Measurements from ENCODE around the gene TTLL5. TPM values are rescaled to one million over a fixed set of nuclear protein-coding genes. Genes with fewer than 3 reads are reported as not detected.

Gene TTLL5
- total and polyA plus RNA-seq, 2 of the 13 experiments (the other 11 are each of a cell fraction or from before 2014, with no cell fraction given) = 11.8 to 18.8 TPM

DNA sequence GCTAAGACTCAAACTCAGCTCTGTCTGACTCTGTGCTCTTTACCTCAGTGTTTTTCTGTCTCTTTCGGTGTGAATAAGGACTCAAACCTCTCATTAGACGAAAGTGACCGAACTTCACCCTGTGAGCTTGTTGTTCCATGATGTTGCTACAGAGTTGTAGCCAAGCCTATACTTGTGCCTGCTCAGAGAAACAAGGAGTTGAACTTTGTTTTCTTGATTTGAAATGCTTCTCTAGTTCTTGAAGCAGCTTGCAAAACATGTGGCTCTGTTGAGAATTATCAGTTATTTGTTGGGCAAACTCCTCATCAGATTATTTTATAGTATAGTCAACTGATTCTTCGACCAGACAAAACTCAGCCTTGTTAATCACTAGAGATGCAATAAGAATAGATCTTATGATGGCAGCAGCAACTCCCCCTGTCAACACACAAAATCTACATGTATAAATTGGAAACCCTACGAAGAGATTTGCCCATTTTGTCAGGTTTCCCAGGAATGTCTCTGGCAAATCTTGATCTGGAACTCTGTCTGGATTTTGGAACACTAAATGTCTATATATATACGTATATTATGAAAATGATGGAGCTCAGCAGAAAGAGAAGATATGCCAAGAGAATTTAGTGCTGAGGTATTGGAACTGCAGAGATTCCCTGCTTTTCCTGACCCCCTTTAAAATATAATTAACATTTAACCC is 146.8 kb downstream of the TTLL5 start:
- H3K36me3 ChIP-seq (replicated peaks in 1 of 2; ENCODE audit: control insufficient read depth in 1 of 2, insufficient read depth in 2 of 2, low read length in 2 of 2) = peaks cover 5 to 20% of the 10 kb centered on the region in 2 experiments; a peak in 4 of 5 replicates
- no peaks in the 10 kb centered on the region for H4K20me1 ChIP-seq (ENCODE audit: insufficient read depth, low read length)
- ChIA-PET CTCF (ENCODE audit: low intra/inter-chr PET ratio, low total read pairs) (no interaction called here), POLR2A (no interaction called here)
- BruUV-seq (replicated peaks) = no TSS peak
- H3K9ac ChIP-seq (ENCODE audit: insufficient read depth, low read depth, low read length) = no peak overlapping the region
- no peaks in the 10 kb centered on the region for H3K79me2 ChIP-seq (ENCODE audit: insufficient read depth, low read length)
- H3K27ac ChIP-seq (ENCODE audit: extremely low read length, insufficient read depth, low read length) = no peak overlapping the region
- H3K9me3 ChIP-seq (ENCODE audit: low read length) = no peaks in the 10 kb centered on the region
- intact Hi-C loops (cut with micrococcal nuclease; ENCODE audit: unreplicated experiment) (no loop called here), in situ Hi-C loops (cut with HindIII; ENCODE audit: extremely low pct_ligation_motif_present, low pct_unique_long_range_greater_than_20kb) (no loop called here)
- no peak overlapping the region for H3K4me3 ChIP-seq (replicated peaks in 1 of 3; ENCODE audit: insufficient read depth in 1 of 3, low read depth in 2 of 3, low read length in 3 of 3)
- DNase-seq (ENCODE audit: low spot score) = no peak
- no peak for FAIRE-seq
- TF ChIP-seq, protein P1, sequence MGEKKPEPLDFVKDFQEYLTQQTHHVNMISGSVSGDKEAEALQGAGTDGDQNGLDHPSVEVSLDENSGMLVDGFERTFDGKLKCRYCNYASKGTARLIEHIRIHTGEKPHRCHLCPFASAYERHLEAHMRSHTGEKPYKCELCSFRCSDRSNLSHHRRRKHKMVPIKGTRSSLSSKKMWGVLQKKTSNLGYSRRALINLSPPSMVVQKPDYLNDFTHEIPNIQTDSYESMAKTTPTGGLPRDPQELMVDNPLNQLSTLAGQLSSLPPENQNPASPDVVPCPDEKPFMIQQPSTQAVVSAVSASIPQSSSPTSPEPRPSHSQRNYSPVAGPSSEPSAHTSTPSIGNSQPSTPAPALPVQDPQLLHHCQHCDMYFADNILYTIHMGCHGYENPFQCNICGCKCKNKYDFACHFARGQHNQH (CRISPR knock-in tag; IDR thresholded peaks at IDR 0.05) = no peak
- H3K27me3 ChIP-seq (ENCODE audit: control insufficient read depth in 1 of 2, insufficient read depth in 2 of 2, low read length in 2 of 2) = no peaks in the 10 kb centered on the region
- ATAC-seq = no peak
- H3K4me1 ChIP-seq (ENCODE audit: insufficient read depth, low read length) = no peaks in the 10 kb centered on the region
- 96% methylated on average over 6 of the region's 6 CpGs for WGBS (ENCODE audit: low lambda C conversion rate)
- no peak overlapping the region for H2AFZ ChIP-seq (ENCODE audit: low read length)
- H3K4me2 ChIP-seq (ENCODE audit: low read depth, low read length) = no peak overlapping the region

DNA sequence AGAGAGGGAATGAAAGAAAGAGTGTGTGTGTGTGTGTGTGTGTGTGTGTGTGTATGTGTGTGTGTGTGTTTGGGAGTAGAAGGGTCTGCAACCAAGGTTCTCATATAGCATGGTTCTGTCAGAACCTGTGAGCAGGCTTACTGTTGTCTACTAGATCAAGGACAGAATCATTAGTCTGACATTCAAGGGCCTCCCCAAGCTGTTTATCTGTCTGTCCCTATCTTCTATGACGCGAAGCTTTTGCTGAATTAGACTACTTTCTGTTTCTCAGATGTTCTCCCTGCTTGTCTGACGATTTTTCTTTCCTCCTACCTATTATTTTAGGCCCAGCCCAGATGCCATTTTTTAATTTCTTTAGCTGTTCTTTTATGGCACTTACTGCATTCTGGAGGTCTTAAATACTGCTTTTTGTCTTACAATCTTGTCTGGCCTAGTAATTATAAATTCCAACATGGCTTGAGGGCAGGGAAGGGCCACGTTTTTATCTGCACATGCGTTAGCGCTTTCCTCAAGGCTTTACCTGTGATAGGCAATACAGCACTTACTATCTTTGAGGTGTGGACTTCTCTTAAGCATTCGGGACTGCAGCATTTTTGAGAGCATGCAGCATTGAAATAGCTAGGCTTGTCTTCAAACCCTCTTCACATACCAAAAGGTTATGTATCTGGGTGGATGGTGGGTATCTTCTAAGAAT is 150.2 kb downstream of the TTLL5 start:
- H3K27ac ChIP-seq (ENCODE audit: extremely low read length, insufficient read depth, low read length) = no peak overlapping the region
- no peak for DNase-seq (ENCODE audit: low spot score)
- no peaks in the 10 kb centered on the region for H3K27me3 ChIP-seq (ENCODE audit: control insufficient read depth in 1 of 2, insufficient read depth in 2 of 2, low read length in 2 of 2)
- no peak overlapping the region for H2AFZ ChIP-seq (ENCODE audit: low read length)
- 92% methylated on average over 7 of the region's 7 CpGs for WGBS (ENCODE audit: low lambda C conversion rate)
- no TSS peak for BruUV-seq (replicated peaks)
- intact Hi-C loops (cut with micrococcal nuclease; ENCODE audit: unreplicated experiment) = no loop called here
- ChIA-PET POLR2A (no interaction called here), CTCF (ENCODE audit: low intra/inter-chr PET ratio, low total read pairs) (no interaction called here)
- no peak overlapping the region for H3K9ac ChIP-seq (ENCODE audit: insufficient read depth, low read depth, low read length)
- peaks cover 3 to 21% of the 10 kb centered on the region in 2 experiments; a peak in 4 of 5 replicates for H3K36me3 ChIP-seq (replicated peaks in 1 of 2; ENCODE audit: control insufficient read depth in 1 of 2, insufficient read depth in 2 of 2, low read length in 2 of 2)
- no peaks in the 10 kb centered on the region for H3K79me2 ChIP-seq (ENCODE audit: insufficient read depth, low read length)
- H3K4me1 ChIP-seq (ENCODE audit: insufficient read depth, low read length) = no peaks in the 10 kb centered on the region
- no peaks in the 10 kb centered on the region for H4K20me1 ChIP-seq (ENCODE audit: insufficient read depth, low read length)
- in situ Hi-C loops (cut with HindIII; ENCODE audit: extremely low pct_ligation_motif_present, low pct_unique_long_range_greater_than_20kb) = no loop called here
- no peak overlapping the region for H3K4me3 ChIP-seq (replicated peaks in 1 of 3; ENCODE audit: insufficient read depth in 1 of 3, low read depth in 2 of 3, low read length in 3 of 3)
- ATAC-seq = no peak
- no peaks in the 10 kb centered on the region for H3K9me3 ChIP-seq (ENCODE audit: low read length)
- no peak overlapping the region for H3K4me2 ChIP-seq (ENCODE audit: low read depth, low read length)
- no peak for FAIRE-seq
- no peak for TF ChIP-seq SCMH1 (CRISPR knock-in tag; IDR thresholded peaks at IDR 0.05; ENCODE audit: borderline replicate concordance)
- TF ChIP-seq, protein P2, sequence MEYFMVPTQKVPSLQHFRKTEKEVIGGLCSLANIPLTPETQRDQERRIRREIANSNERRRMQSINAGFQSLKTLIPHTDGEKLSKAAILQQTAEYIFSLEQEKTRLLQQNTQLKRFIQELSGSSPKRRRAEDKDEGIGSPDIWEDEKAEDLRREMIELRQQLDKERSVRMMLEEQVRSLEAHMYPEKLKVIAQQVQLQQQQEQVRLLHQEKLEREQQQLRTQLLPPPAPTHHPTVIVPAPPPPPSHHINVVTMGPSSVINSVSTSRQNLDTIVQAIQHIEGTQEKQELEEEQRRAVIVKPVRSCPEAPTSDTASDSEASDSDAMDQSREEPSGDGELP (IDR thresholded peaks at IDR 0.05; ENCODE audit: borderline replicate concordance, low read depth) = no peak
- TF ChIP-seq ZFP37 (CRISPR knock-in tag; IDR thresholded peaks at IDR 0.05; ENCODE audit: borderline replicate concordance) = no peak
- TF ChIP-seq ZNF232 (CRISPR knock-in tag; IDR thresholded peaks at IDR 0.05; ENCODE audit: borderline replicate concordance) = no peak
- no peak for TF ChIP-seq NPAS2 (CRISPR knock-in tag; IDR thresholded peaks at IDR 0.05; ENCODE audit: borderline replicate concordance)
- no peak for TF ChIP-seq ZNF567 (CRISPR knock-in tag; IDR thresholded peaks at IDR 0.05; ENCODE audit: borderline replicate concordance)
- no peak for TF ChIP-seq ZNF33A (CRISPR knock-in tag; IDR thresholded peaks at IDR 0.05; ENCODE audit: borderline replicate concordance)
- no peak for TF ChIP-seq ZNF274 (CRISPR knock-in tag; IDR thresholded peaks at IDR 0.05)
- TF ChIP-seq MED8 (CRISPR knock-in tag; IDR thresholded peaks at IDR 0.05; ENCODE audit: insufficient replicate concordance) = no peak
- TF ChIP-seq, protein P3, sequence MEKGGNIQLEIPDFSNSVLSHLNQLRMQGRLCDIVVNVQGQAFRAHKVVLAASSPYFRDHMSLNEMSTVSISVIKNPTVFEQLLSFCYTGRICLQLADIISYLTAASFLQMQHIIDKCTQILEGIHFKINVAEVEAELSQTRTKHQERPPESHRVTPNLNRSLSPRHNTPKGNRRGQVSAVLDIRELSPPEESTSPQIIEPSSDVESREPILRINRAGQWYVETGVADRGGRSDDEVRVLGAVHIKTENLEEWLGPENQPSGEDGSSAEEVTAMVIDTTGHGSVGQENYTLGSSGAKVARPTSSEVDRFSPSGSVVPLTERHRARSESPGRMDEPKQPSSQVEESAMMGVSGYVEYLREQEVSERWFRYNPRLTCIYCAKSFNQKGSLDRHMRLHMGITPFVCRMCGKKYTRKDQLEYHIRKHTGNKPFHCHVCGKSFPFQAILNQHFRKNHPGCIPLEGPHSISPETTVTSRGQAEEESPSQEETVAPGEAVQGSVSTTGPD (CRISPR knock-in tag; IDR thresholded peaks at IDR 0.05) = no peak
- TF ChIP-seq PHF20 (CRISPR knock-in tag; IDR thresholded peaks at IDR 0.05) = no peak
- no peak for TF ChIP-seq ZNF883 (CRISPR knock-in tag; IDR thresholded peaks at IDR 0.05; ENCODE audit: not compliant biosample characterization)
- no peak for TF ChIP-seq ZNF430 (CRISPR knock-in tag; IDR thresholded peaks at IDR 0.05)
